Lower leg skin (tissue), 4 donors: ENCODE data around the gene GSTA3. TPM values are rescaled to one million over a fixed set of nuclear protein-coding genes. Genes with fewer than 3 reads are reported as not detected.
A peak's percentile ranks its signal among the peaks of the same experiment; 100 is the strongest.
"Not testable (repeated sequence)": the region's sequence is repeated elsewhere in the genome, so short reads cannot be mapped to it uniquely, and the experiment has no call there.

Source experiments
- DNase-seq, 2 donors: peaks; one replicate each; pipeline ENCODE4 v3.0.0-alpha.2; 2019; ENCODE audit warnings: low spot score in 2 of 2
- H3K4me3 ChIP-seq: fragments of 200-600 bp; sonication (generic); 2 replicates; pipeline ENCODE4 v1.5.1; 2017; ENCODE audit warnings: mild to moderate bottlenecking, low read depth; ENCODE audit not compliant: poor library complexity, severe bottlenecking
- POLR2A ChIP-seq, 2 donors: fragments of 450-650 bp; IDR thresholded peaks; one replicate each; pipeline ENCODE4 v1.6.1; 2016 to 2017; ENCODE audit warnings: antibody characterized with exemption in 2 of 2, mild to moderate bottlenecking in 1 of 2, moderate library complexity in 1 of 2
- WGBS, 2 donors: methylation state at CpG; one replicate each; pipeline ENCODE4 v1.1.5; 2018; 5-methylcytosine and 5-hydroxymethylcytosine counted together
- intact Hi-C: fragments of 100-400 bp; cut with DNase I; formaldehyde crosslinking; loops from one replicate; pipeline ENCODE4 v1.15.0; 2023; ENCODE audit warnings: low total_unique reads
- total RNA-seq, 4 donors: library from RNA; depleted of rRNA; stranded (reverse); fragments of >200 nt; gene quantifications; one replicate each; pipeline ENCODE4 v1.1.0, GENCODE V29; 2016
- TF ChIP-seq, protein P1 (sequence below), 3 donors: fragments of 450-650 bp; IDR thresholded peaks; one replicate each; pipeline ENCODE4 v1.5.1; 2016; ENCODE audit warnings: antibody characterized with exemption in 3 of 3, mild to moderate bottlenecking in 3 of 3, moderate library complexity in 2 of 3

GSTA3 gene
- 10 to 100 TPM; 13.3 to 17.8 (median 16.0) TPM for total RNA-seq

DNA sequence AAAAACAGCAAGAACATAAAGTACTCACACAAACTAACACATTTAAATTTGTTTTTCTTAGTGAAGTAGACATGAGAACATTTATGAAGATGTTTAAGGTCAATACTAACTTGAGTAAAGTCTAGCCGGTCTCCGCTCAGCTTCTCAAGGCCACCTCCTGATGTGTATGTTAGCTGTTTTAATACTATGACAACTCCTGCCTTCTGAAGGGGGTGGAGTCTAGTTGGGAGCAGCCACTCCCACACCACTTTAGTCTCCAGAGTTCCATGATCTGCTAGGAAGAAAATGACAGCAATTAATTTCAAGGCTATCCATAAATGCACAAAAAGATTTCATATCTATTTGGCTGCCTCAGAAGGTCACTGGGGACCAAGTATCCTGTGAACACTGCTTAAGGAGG lies at the start of gene GSTA3:
TSS of gene GSTA3 (minus strand) at position 168 of the 400 bp plus-strand sequence. CDS start 3,864 bp downstream, outside the sequence.
- no peak for DNase-seq
- TF ChIP-seq POLR2A (IDR thresholded peaks at IDR 0.05) = no peak
- TF ChIP-seq, protein P1, sequence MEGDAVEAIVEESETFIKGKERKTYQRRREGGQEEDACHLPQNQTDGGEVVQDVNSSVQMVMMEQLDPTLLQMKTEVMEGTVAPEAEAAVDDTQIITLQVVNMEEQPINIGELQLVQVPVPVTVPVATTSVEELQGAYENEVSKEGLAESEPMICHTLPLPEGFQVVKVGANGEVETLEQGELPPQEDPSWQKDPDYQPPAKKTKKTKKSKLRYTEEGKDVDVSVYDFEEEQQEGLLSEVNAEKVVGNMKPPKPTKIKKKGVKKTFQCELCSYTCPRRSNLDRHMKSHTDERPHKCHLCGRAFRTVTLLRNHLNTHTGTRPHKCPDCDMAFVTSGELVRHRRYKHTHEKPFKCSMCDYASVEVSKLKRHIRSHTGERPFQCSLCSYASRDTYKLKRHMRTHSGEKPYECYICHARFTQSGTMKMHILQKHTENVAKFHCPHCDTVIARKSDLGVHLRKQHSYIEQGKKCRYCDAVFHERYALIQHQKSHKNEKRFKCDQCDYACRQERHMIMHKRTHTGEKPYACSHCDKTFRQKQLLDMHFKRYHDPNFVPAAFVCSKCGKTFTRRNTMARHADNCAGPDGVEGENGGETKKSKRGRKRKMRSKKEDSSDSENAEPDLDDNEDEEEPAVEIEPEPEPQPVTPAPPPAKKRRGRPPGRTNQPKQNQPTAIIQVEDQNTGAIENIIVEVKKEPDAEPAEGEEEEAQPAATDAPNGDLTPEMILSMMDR (IDR thresholded peaks at IDR 0.05) = no peak
- no peak within 1 kb of the TSS for H3K4me3 ChIP-seq
- intact Hi-C loops = no loop called here
- WGBS, 2 donors = 73 to 90% methylated on average over 2 of the region's 2 CpGs

GRCh38 chr6:52958546-52959255 lies 49.2 kb upstream of the GSTA3 start:
- TF ChIP-seq, protein P1 (IDR thresholded peaks at IDR 0.05) = no peak
- no peak for TF ChIP-seq POLR2A (IDR thresholded peaks at IDR 0.05)
- H3K4me3 ChIP-seq = no peak overlapping the region
- no peak for DNase-seq
- 69 to 81% methylated on average over 8 of the region's 8 CpGs for WGBS, 2 donors
- intact Hi-C loops = no loop called here

DNA sequence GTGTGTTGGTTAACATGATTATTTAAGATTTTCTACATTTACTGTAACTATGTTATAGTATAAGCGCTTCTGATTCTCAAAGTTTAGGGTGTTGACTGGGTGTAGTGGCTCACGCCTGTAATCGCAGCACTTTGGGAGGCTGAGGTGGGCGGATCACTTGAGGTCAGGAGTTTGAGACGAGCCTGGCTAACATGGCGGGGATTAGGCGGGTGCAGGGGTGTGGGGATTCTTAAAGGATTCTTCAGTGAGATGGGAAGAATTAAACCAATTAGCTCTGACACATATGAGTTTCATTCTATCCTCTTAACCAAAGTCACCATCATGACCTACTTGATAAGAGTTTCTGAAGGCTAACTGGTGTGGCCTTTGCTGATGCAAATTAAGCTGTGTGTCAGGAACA lies 46.4 kb upstream of the GSTA3 start:
- intact Hi-C loops = no loop called here
- DNase-seq = no peak
- 90 to 93% methylated on average over 7 of the region's 7 CpGs for WGBS, 2 donors

DNA sequence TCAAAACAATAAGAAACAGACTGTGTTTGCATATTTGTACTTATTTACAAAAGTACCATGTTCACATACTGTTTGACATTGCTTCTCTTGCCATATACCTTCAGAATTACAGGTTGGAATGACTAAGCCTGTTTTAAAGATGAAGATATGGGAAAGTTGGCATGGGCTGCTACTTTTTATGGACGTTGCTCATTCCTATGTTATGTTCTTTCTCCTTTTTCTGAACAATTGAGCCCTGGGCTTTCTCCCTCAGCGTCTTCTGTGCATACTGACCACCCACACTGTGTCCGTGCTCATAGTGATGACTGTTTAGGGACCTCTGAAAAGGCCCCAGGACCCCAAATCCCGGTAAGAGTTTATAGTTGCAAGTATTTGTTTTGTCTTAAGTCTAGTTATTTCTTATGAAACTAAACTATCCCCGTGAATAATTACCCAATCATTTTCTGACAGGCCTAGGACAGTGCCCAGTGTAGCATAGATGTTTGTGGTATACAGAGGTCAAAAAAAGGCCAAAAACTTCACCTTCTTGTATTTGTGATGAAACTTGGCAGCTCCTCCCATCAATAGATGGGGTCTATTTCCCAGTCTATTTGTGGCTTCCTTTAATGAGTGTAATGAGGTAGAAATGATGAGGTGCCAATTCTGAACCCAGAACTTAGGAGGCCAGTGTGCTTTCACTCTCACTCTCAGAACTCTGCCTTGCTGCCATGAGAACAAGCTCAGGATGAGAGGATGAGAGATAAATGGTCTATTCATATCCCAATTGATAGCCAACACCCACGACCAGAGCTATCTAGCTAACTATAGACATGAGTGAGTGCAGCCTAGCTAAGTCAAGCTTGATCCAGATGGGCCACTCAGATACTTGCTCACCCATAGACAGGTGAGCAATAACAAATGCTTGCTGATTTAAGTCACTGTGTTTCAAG lies 44.7 kb upstream of the GSTA3 start:
- TF ChIP-seq, protein P1 (IDR thresholded peaks at IDR 0.05) = no peak
- no peak for TF ChIP-seq POLR2A (IDR thresholded peaks at IDR 0.05)
- WGBS, 2 donors = 53 to 59% methylated on average over 6 of the region's 6 CpGs
- no peak overlapping the region for H3K4me3 ChIP-seq
- intact Hi-C loops = no loop called here
- peak in 1 of 2 donors; percentile 29 for DNase-seq

More for the DNA sequence above, 46.4 kb upstream of the GSTA3 start:
- no peak for TF ChIP-seq POLR2A (IDR thresholded peaks at IDR 0.05)
- TF ChIP-seq, protein P1 (IDR thresholded peaks at IDR 0.05) = no peak
- H3K4me3 ChIP-seq = no peak overlapping the region

GRCh38 chr6:52946306-52946705 lies 36.8 kb upstream of the GSTA3 start:
- WGBS, 2 donors = 23 to 24% methylated on average over 5 of the region's 5 CpGs
- intact Hi-C loops = no loop called here
- no peak overlapping the region for H3K4me3 ChIP-seq
- no peak for DNase-seq
- TF ChIP-seq POLR2A (IDR thresholded peaks at IDR 0.05) = no peak
- TF ChIP-seq, protein P1 (IDR thresholded peaks at IDR 0.05) = no peak

DNA sequence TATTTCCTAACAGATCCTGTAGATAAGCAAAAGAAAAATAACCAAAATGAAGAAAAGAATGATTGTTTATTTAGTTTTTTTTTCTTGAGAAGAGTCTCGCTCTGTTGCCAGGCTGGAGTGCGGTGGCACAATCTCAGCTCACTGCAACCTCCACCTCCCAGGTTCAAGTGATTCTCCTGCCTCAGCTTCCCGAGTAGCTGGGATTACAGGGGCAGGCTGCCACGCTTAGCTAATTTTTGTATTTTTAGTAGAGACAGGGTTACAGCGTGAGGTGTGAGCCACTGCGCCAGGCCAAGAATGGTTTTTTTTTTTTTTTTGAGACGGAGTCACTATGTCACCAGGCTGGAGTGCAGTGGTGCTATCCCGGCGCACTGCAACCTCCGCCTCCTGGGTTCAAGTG lies 33.3 kb upstream of the GSTA3 start:
- 88% methylated on average over 10 of the region's 10 CpGs for WGBS, 2 donors
- H3K4me3 ChIP-seq, DNase-seq, intact Hi-C loops: not testable (repeated sequence)
